Mesothelial cell of epicardium (in vitro differentiated cells): ENCODE results near the gene ADGRL3. TPM values are rescaled to one million over a fixed set of nuclear protein-coding genes. Genes with fewer than 3 reads are reported as not detected.

Experiments
- DNase-seq, 2 experiments: peaks; one replicate each; pipeline ENCODE4 v3.0.0; 2021; ENCODE audit warnings: low spot score in 2 of 2; ENCODE audit not compliant: unreplicated experiment in 2 of 2
- H3K27ac Mint-ChIP-seq: 2 replicates; pipeline ENCODE4 v1.8.0; 2021; ENCODE audit warnings: mixed read lengths
- H3K27me3 Mint-ChIP-seq: 2 replicates; pipeline ENCODE4 v1.8.0; 2021; ENCODE audit warnings: low read depth, mixed read lengths
- H3K36me3 Mint-ChIP-seq: 2 replicates; pipeline ENCODE4 v1.8.0; 2021; ENCODE audit warnings: mixed read lengths
- H3K4me1 Mint-ChIP-seq: 2 replicates; pipeline ENCODE4 v1.8.0; 2021; ENCODE audit warnings: mixed read lengths
- H3K4me3 Mint-ChIP-seq: 2 replicates; pipeline ENCODE4 v1.8.0; 2021; ENCODE audit warnings: mild to moderate bottlenecking, moderate library complexity, mixed read lengths
- H3K9me3 Mint-ChIP-seq: 2 replicates; pipeline ENCODE4 v1.8.0; 2021; ENCODE audit warnings: mixed read lengths
- total RNA-seq: library from RNA; stranded (reverse); gene quantifications from 3 replicates; pipeline ENCODE4 v1.2.1, GENCODE V29; 2021
- TF ChIP-seq, protein P1 (sequence below): fragments of 200-600 bp; sonication (generic); IDR thresholded peaks from one replicate; pipeline ENCODE4 v1.5.0; 2021; ENCODE audit warnings: antibody characterized with exemption; ENCODE audit not compliant: unreplicated experiment

Gene ADGRL3
- total RNA-seq, 1 donor from 2014 or later, result 68.3 TPM

DNA sequence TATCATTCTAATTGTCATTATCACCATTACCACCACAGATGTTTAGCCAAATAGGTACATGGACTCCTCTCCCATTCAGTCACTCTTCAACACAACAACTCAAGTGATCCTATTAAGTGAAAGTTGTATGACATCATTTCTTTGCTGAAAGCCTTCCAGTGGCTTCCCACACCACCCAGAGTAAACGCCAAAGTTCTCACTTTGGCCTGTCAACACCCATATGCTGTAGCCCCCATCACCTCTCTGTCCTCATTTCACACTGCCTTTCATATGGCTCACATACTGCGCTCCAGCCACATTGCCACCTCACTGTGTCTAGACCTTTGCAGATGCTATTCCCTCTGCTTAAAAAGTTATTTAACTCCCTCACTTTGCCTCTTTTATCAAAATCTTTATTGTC lies 682.3 kb downstream of the ADGRL3 start:
- H3K4me3 Mint-ChIP-seq, result no peak overlapping the region
- peaks cover 2% of the 10 kb centered on the region for H3K36me3 Mint-ChIP-seq
- DNase-seq, result no peak
- peaks cover 3% of the 10 kb centered on the region for H3K9me3 Mint-ChIP-seq
- no peak overlapping the region for H3K27ac Mint-ChIP-seq
- no peaks in the 10 kb centered on the region for H3K27me3 Mint-ChIP-seq
- H3K4me1 Mint-ChIP-seq, result no peaks in the 10 kb centered on the region
- TF ChIP-seq, protein P1, sequence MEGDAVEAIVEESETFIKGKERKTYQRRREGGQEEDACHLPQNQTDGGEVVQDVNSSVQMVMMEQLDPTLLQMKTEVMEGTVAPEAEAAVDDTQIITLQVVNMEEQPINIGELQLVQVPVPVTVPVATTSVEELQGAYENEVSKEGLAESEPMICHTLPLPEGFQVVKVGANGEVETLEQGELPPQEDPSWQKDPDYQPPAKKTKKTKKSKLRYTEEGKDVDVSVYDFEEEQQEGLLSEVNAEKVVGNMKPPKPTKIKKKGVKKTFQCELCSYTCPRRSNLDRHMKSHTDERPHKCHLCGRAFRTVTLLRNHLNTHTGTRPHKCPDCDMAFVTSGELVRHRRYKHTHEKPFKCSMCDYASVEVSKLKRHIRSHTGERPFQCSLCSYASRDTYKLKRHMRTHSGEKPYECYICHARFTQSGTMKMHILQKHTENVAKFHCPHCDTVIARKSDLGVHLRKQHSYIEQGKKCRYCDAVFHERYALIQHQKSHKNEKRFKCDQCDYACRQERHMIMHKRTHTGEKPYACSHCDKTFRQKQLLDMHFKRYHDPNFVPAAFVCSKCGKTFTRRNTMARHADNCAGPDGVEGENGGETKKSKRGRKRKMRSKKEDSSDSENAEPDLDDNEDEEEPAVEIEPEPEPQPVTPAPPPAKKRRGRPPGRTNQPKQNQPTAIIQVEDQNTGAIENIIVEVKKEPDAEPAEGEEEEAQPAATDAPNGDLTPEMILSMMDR, result no peak

DNA sequence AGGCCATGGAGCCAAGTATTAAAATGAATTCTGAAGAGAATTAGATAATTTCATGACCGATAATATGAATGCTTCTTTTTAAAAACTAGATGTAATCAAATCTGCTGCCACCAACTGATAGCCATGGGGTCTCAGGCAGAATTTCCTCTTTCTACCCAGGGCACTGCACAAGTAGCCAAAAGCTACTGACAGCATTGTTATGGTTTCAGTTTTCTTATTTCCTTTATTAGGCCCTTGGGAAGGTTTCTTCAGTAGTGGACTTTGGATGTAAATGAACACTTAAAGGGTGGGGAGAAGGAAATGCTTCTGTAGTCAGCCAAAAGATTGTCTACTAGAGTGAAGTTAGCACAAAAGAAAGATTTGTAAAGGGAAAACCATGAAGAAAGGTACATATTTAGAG lies 686.0 kb downstream of the ADGRL3 start:
- DNase-seq, result no peak
- no peak overlapping the region for H3K4me3 Mint-ChIP-seq
- no peaks in the 10 kb centered on the region for H3K36me3 Mint-ChIP-seq
- H3K4me1 Mint-ChIP-seq, result no peaks in the 10 kb centered on the region
- no peaks in the 10 kb centered on the region for H3K9me3 Mint-ChIP-seq
- no peak overlapping the region for H3K27ac Mint-ChIP-seq
- H3K27me3 Mint-ChIP-seq, result no peaks in the 10 kb centered on the region
- TF ChIP-seq, protein P1, result no peak

DNA sequence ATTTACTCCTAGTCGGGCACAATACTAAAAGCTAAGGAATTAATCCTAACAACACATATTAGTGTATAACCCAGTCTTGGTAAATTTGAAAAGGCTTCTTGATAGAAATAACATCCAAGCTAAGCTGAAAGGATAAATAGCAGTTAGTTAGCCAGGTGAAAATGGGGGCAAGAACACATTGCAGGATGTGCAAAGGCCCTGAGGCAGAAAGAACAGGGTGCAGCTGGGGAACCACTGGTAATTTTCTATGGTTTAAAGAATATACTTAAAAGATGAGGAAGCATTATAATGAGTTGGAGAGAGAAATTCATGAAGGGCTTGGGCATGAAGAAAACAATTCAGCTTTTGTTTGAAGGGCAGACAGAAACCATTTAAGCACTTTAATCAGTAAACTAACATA lies 689.0 kb downstream of the ADGRL3 start:
- Mint-ChIP-seq H3K9me3 (no peaks in the 10 kb centered on the region), H3K36me3 (peaks cover 5% of the 10 kb centered on the region)
- DNase-seq, result no peak

DNA sequence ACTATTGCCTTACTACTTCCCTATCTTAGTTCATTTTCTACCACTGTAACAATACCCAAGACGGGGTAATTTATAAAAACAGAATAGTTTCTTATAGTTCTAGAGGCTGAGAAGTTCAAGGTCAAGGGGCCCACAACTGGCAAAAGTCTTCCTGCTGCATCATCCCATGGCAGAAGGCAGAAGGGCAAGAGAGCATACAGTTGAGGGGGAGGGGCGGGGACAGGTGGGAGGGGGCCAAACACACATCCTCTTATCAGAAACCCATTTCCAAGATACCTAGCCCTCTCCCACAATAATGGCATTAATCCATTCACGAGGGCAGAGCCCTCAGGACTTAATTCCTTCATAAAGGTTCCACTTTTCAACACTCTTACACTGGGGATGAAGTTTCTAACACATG lies 690.2 kb downstream of the ADGRL3 start:
- DNase-seq, result no peak
- peaks cover 4% of the 10 kb centered on the region for H3K9me3 Mint-ChIP-seq
- H3K27me3 Mint-ChIP-seq, result no peaks in the 10 kb centered on the region
- TF ChIP-seq, protein P1, result no peak
- H3K36me3 Mint-ChIP-seq, result peaks cover 12% of the 10 kb centered on the region
- H3K27ac Mint-ChIP-seq, result no peak overlapping the region
- no peaks in the 10 kb centered on the region for H3K4me1 Mint-ChIP-seq
- H3K4me3 Mint-ChIP-seq, result no peak overlapping the region

More for the DNA sequence above, 689.0 kb downstream of the ADGRL3 start:
- no peaks in the 10 kb centered on the region for H3K27me3 Mint-ChIP-seq
- no peak overlapping the region for H3K27ac Mint-ChIP-seq
- H3K4me1 Mint-ChIP-seq, result no peaks in the 10 kb centered on the region
- TF ChIP-seq, protein P1, result no peak
- no peak overlapping the region for H3K4me3 Mint-ChIP-seq

DNA sequence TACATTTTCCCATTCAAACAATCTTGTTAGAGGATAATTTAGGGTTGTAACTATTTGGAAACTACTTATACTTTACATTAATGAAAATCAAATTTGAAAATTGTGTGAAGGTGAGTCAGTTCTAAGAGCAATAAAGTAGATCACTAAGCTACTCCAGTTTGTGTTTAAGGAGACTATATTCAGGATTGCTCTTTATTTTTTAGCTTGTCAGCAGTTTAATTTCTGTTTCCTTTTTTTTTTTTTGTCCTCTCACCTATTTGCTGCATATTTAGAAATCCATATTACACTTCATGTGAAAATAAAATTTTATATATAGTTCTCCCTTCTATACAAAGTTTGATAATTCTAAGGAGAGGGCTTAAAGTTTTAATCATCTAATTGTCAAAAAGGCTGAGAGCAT lies 691.8 kb downstream of the ADGRL3 start:
- TF ChIP-seq, protein P1, result no peak
- no peak for DNase-seq
- no peak overlapping the region for H3K4me3 Mint-ChIP-seq

DNA sequence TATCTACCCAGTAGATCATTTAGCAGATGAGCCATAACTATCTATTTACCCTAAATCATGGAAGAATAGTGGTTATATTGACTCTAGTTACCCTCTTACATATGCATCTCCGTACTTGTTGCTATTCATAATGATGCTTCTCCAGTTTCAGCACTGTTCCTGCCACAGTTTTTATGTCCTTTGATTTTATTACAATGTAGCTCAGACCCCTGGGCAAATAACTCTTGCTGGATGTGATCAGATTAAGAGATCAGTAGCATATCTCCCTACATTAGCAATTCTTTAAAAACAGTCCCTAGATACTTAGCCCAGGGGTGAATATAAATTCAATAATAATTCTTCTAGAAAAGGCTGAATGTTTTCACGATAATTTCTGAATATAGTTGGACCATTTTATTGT lies 696.5 kb downstream of the ADGRL3 start:
- TF ChIP-seq, protein P1, result no peak
- Mint-ChIP-seq H3K4me3 (no peak overlapping the region), H3K36me3 (peaks cover 28% of the 10 kb centered on the region), H3K27ac (no peak overlapping the region), H3K27me3 (no peaks in the 10 kb centered on the region), H3K4me1 (peaks cover 8% of the 10 kb centered on the region), H3K9me3 (peaks cover 8% of the 10 kb centered on the region)
- no peak for DNase-seq

More for the DNA sequence above, 691.8 kb downstream of the ADGRL3 start:
- Mint-ChIP-seq H3K9me3 (peaks cover 4% of the 10 kb centered on the region), H3K27me3 (no peaks in the 10 kb centered on the region), H3K36me3 (peaks cover 13% of the 10 kb centered on the region), H3K27ac (no peak overlapping the region), H3K4me1 (peaks cover 6% of the 10 kb centered on the region)
